ENCODE results near the gene TYR. TPM values are rescaled to one million over a fixed set of nuclear protein-coding genes. Genes with fewer than 3 reads are reported as not detected.

The TYR gene
- 1,340 and 1,434 TPM in 2 replicates for total RNA-seq (2014; rRNA removed; shearing (Covaris generic))
- polyA plus RNA-seq (2015; cell fraction: cytosol; rRNA removed) = 702 and 779 TPM in 2 replicates
- polyA plus RNA-seq (2015; cell fraction: nucleus; rRNA removed) = 505 and 510 TPM in 2 replicates

DNA sequence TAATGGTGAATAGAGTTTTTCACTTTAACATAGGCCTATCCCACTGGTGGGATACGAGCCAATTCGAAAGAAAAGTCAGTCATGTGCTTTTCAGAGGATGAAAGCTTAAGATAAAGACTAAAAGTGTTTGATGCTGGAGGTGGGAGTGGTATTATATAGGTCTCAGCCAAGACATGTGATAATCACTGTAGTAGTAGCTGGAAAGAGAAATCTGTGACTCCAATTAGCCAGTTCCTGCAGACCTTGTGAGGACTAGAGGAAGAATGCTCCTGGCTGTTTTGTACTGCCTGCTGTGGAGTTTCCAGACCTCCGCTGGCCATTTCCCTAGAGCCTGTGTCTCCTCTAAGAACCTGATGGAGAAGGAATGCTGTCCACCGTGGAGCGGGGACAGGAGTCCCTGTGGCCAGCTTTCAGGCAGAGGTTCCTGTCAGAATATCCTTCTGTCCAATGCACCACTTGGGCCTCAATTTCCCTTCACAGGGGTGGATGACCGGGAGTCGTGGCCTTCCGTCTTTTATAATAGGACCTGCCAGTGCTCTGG lies at the start of gene TYR:
TSS of gene TYR (plus strand) at position 185 of the 541 bp plus-strand sequence. CDS start at position 264, 79 bp downstream.
- DNase-seq (ENCODE audit: low read depth, low spot score) = peak; percentile 98
- in situ Hi-C loops (cut with HindIII; ENCODE audit: low pct_unique_long_range_greater_than_20kb, low sequenced_read_pairs) = no loop called here

DNA sequence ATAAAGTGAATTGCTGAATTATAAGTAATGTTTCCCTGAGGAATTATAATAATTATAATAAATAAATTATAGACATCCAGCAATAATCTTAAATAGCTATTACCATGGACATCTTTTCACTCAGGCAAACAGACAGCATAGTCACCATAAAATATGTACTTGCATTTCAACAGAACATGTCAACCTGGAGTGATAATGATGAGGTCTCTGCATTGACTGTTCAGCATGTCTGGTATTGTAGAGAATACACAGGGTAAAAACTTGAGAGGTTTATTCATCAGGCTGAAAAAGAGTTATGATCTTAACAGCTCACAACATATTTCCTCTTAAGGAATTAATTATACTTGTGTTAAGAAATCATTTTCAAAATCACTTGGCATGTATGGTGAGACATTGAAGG lies 41.1 kb upstream of the TYR start:
- in situ Hi-C loops (cut with HindIII; ENCODE audit: low pct_unique_long_range_greater_than_20kb, low sequenced_read_pairs) = no loop called here
- DNase-seq (ENCODE audit: low read depth, low spot score) = no peak

DNA sequence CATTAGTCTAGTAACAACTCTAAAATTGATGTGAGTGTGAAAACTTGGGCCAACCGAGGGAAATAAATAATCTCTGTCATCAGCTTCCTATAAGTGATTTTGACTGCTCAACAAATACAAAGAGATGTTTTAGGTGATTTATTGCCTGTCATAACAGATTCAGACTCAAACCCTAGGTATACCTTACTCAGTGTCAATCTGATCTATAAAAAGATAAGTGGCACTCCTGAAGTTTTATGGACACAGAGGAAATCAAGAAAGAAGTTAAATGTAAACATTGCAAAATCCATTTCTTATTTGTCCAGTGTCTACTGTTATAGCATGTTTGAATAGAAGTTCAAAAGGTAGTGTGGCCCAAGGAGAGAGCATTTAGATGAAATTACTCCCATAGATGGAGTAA lies 30.4 kb upstream of the TYR start:
- DNase-seq (ENCODE audit: low read depth, low spot score) = no peak
- in situ Hi-C loops (cut with HindIII; ENCODE audit: low pct_unique_long_range_greater_than_20kb, low sequenced_read_pairs) = no loop called here

DNA sequence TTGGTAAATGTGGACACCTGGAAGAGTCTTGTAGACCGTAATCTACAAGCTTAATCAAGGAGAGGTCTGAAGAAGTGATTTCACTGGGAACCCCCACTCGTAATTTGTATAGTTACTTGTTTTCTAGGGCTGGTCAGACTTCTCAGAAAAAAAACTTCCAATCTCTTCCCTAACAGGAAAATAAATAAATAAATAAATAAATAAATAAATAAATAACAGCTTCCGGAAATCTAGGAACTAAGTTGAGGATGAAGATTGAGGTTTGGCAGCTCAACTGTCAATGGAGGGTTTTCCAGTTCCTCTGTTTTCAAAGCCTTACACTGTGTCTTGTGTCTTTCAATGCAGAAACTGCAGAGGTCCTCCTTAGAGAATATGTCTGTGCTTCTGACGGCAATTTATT lies 17.7 kb upstream of the TYR start:
- in situ Hi-C loops (cut with HindIII; ENCODE audit: low pct_unique_long_range_greater_than_20kb, low sequenced_read_pairs) = no loop called here
- no peak for DNase-seq (ENCODE audit: low read depth, low spot score)

DNA sequence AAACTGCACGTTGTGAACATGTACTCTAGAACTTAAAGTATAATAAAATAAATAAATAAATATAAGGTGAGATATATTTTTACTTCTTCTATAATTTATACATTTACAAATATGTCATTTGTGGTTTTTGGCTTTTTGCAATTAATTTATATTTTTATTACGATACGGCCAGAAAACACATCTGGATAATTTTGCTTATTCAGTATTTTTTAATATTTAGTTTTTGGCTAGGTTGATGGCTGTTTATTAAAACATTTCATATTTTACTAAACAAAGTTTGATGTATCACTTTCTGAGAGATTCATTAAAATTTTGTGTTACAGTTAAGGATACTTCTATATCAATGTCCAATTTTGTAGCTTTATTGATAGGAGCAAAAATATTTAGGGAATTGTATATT lies 15.7 kb upstream of the TYR start:
- DNase-seq (ENCODE audit: low read depth, low spot score) = no peak
- in situ Hi-C loops (cut with HindIII; ENCODE audit: low pct_unique_long_range_greater_than_20kb, low sequenced_read_pairs) = no loop called here

DNA sequence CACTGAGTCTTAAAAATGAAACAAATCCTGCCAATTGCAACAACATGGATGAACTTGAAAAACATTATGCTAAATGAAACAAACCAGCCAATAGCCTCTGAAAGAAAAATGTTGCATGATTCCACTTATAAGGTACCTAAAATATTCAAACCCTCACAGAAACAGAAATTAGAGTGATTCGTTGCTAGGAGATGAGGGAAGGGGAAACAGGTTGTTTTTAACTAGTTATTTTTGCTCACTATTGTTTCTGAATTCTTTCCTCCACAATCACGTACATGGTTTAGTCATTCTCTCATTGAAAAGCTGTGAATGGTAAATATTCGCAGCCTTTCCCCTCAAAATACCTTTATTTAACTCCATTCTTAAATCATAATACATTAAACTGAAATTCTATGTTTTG lies 14.0 kb upstream of the TYR start:
- in situ Hi-C loops (cut with HindIII; ENCODE audit: low pct_unique_long_range_greater_than_20kb, low sequenced_read_pairs) = no loop called here
- DNase-seq (ENCODE audit: low read depth, low spot score) = no peak

DNA sequence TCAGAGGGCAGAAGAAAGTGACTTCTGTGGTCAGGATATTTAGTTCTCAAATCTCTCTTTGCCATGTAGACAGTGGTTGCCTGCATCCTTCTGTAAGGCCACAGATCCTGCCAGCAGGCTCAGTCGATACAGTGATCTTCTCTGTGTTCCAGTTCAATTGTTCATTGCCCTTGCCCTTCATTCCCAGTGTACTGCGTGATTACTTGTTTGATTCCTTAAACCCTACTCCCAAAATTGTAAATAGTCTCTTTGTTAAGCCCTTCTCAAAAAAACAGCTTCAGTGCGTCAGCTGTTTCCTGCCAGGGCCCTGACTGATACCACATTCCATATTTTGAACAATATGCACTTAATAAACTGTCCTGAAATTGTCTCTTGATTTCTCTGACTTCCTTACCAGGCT lies 9.3 kb upstream of the TYR start:
- peak; percentile 99 for DNase-seq (ENCODE audit: low read depth, low spot score)
- in situ Hi-C loops (cut with HindIII; ENCODE audit: low pct_unique_long_range_greater_than_20kb, low sequenced_read_pairs) = no loop called here

DNA sequence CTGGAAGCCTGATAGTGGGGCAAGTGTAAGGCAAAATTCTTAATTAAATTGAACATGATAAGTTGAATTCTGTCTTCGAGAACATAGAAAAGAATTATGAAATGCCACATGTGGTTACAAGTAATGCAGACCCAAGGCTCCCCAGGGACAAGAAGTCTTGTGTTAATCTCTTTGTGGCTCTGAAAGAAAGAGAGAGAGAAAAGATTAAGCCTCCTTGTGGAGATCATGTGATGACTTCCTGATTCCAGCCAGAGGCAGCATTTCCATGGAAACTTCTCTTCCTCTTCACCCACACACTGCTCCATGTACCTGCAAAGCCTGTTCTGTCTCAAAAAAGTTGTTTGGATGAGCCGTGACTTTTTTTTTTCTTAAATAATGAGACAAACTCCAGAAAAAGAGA lies 1.9 kb upstream of the TYR start:
- peak; percentile 97 for DNase-seq (ENCODE audit: low read depth, low spot score)
- in situ Hi-C loops (cut with HindIII; ENCODE audit: low pct_unique_long_range_greater_than_20kb, low sequenced_read_pairs) = no loop called here

DNA sequence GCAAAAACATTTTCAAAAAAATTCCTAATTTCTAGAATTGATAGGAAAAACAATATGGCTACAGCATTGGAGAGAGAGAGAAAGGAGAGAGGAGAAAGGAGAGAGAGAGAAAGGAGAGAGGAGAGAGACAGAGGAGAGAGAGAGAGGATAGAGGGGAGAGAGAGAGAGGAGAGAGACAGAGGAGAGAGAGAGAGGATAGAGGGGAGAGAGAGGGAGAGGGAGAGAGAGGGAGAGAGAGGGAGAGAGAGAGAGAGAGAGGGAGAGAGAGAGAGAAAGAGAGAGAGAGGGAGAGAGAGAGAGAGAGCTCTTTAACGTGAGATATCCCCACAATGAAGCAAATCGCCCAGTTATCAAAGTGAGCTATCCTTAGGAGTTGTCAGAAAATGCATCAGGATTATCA lies 737 bp upstream of the TYR start:
- in situ Hi-C loops (cut with HindIII; ENCODE audit: low pct_unique_long_range_greater_than_20kb, low sequenced_read_pairs) = no loop called here
- peak; percentile 40 for DNase-seq (ENCODE audit: low read depth, low spot score)

DNA sequence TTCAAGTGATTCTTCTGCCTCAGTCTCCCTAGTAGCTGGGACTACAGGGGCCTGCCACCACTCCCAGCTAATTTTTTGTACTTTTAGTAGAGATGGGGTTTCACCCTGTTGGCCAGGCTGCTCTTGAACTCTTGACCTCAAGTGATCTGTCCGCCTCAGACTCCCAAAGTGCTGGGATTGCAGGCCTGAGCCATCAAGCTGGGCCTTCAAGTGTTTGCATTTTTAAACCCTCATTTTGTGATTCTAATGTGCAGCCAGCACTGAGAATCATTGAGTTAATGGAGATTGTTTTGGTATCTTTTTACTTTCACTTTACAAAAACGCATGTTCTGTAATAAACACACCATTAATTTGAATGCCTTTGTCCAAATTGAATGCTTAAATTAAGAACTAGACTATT lies 3.4 kb downstream of the TYR start:
- in situ Hi-C loops (cut with HindIII; ENCODE audit: low pct_unique_long_range_greater_than_20kb, low sequenced_read_pairs) = no loop called here
- peak; percentile 66 for DNase-seq (ENCODE audit: low read depth, low spot score)

DNA sequence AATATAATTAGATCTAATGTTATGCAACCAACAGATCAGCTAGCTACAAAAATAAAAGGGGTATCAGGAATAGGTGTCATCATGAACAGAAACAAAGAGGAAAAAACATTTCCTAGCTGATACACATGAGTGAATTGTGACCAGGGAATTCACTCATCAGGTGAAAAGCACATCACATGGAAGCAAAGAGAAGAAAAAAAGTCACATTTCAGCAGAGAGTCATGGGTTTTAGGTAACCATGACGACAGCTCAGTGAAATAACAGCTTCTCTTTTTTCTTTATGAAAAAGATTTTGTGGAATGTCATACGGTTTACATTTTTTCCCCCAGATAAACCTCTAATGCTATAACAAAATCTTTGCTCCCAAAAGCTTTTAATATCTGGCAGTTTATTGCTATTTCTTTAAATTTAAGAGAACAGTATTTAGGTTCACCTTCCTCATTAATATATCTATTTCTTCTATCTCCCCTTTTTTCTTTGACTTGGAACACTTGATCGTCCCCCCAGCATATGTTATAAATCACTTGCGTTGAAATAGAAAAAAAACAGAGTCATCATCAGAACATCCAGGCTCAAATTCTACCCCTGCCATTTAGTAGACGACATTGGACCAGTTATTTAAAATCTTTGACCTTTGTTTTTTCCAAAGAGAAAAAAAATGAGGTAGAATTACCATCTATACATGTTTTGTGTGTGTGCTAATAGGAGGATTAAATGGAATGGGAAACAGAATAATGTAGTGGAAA lies 5.3 kb downstream of the TYR start:
- peak; percentile 92 for DNase-seq (ENCODE audit: low read depth, low spot score)
- in situ Hi-C loops (cut with HindIII; ENCODE audit: low pct_unique_long_range_greater_than_20kb, low sequenced_read_pairs) = no loop called here

DNA sequence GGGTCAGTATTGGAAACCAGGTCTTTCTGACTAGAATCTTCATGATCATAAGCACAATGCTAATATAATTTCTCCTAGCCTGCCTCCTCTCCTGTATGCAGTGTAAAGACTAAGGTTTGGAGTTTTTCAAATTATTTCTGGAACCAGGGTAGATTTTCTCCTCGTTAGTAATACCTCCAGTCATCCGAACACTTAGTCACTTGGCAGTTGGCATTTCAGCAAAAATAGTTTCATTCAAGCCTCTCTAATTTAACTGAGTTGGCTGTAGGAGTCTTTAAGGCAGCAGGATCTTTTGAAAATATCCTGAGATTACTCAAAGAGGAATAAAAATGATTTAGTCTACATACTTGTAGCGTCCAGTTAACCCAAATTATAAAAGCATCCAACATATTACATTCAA lies 6.3 kb downstream of the TYR start:
- in situ Hi-C loops (cut with HindIII; ENCODE audit: low pct_unique_long_range_greater_than_20kb, low sequenced_read_pairs) = no loop called here
- DNase-seq (ENCODE audit: low read depth, low spot score) = no peak

DNA sequence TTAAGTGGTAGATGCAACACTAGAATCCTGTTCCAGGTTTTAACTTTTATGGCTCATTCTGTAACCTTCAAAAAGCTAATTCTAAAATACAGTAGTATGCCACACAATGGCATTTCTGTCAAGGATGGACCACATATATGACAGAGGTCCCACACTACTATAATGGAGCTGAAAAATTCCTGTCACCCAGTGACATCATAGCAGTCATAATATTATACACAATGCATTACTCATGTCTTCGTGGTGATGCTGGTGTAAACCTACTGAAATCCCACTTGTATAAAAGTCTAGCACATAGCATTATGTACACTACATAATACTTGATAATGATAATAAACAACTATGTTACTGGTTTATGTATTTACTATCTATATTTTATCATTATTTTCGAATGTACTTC lies 12.1 kb downstream of the TYR start:
- DNase-seq (ENCODE audit: low read depth, low spot score) = peak; percentile 73
- in situ Hi-C loops (cut with HindIII; ENCODE audit: low pct_unique_long_range_greater_than_20kb, low sequenced_read_pairs) = no loop called here

DNA sequence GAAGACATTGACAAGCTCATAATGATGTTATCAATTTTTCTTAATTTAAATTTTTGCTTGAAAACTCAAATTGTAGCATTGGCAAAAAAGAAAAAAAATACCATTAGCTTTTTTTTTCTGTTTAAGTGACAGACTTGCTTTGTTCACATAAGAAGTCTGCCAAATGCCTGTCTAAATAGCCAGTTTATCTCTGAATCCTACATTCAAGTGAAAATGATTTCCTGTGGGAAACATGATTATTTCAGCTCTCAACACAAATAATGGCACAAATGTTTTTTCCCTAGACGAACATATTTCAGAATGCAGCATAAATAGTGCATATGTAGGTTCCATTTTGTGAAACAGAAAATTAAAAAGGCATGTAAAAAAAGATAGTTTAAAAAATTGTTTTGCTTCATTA lies 23.5 kb downstream of the TYR start:
- in situ Hi-C loops (cut with HindIII; ENCODE audit: low pct_unique_long_range_greater_than_20kb, low sequenced_read_pairs) = no loop called here
- DNase-seq (ENCODE audit: low read depth, low spot score) = no peak

DNA sequence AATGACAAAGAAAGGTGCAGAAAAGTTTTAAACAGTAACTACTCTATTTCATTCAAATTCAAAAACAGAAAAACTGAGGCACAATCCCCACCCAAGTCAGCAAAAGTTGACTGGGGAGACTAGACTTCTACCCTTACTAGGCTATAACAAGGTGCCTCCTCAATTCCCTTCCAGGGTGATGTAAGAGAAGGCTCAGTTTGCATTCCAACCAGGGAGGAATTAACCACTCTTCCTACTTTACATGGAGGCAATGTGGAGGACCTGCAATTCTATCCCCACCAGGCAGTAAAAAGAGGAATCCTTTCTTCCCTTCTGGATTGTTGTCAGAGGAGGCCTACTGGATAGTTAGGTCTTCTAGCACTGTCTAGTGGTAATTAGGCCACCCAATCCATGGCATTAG lies 26.1 kb downstream of the TYR start:
- in situ Hi-C loops (cut with HindIII; ENCODE audit: low pct_unique_long_range_greater_than_20kb, low sequenced_read_pairs) = no loop called here
- DNase-seq (ENCODE audit: low read depth, low spot score) = peak; percentile 48

DNA sequence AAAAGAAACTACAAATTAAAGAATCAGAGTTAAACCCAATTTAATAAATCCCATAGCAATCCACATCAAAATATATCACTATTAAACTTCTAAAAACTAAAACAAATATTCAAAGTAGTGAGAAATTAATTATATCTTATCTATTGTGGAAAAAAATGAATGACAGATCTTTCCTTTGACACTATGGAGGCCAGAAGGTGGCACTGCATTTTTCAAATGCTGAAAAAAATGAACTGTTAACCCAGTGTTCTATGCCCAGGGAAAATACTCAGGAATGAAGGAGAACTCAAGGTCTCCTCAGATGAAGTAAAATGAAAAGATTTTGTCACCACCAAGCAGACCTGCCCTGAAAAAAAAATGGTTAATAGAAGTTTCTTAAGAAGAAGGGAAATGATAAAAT lies 27.7 kb downstream of the TYR start:
- in situ Hi-C loops (cut with HindIII; ENCODE audit: low pct_unique_long_range_greater_than_20kb, low sequenced_read_pairs) = no loop called here
- DNase-seq (ENCODE audit: low read depth, low spot score) = peak; percentile 50

DNA sequence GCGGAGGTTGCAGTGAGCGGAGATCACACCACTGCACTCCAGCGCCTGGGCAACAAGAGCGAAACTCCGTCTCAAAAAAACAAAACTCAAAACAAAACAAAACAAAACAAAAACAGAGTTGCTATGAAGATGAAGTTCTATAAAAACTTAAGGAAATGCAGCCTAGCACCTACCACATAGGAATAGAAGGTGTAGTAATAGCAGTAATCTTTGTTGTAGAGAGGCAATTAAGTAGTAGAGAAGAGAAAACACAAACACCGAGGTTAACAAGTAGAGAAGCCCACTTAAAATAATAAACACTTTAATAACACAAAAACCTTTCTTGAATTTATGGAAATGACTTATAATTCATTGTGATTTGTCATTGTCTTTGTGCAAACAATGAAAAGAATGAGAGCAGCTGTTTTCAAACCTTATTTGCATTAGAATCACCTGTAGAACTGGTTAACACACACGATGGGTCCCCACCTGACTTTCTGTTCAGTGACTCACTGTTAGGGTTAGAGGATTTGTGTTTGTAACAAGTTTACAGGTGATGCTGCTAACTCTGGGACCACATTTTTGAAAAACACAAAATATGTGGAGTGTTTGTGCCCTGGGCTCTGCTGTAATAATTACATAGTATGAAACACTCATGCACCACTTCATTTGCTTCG lies 43.1 kb downstream of the TYR start:
- in situ Hi-C loops (cut with HindIII; ENCODE audit: low pct_unique_long_range_greater_than_20kb, low sequenced_read_pairs) = no loop called here
- DNase-seq (ENCODE audit: low read depth, low spot score) = no peak

DNA sequence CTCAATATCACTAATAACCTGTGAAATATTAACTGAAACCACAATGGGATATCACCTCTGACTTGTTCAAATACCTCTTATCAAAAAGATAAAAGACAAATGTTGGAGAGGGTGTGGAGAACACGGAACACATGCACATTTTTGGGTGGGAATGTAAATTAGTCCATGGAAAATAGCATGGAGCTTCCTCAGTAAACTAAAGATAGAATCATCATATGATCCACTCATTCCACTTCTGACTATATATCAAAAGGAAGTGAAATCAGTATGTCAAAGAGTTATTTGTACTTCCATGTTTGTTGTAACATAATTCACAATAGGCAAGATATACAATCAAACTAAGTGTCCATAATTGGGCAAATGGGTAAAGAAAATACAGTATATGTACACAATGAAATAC lies 57.4 kb downstream of the TYR start:
- in situ Hi-C loops (cut with HindIII; ENCODE audit: low pct_unique_long_range_greater_than_20kb, low sequenced_read_pairs) = no loop called here
- DNase-seq (ENCODE audit: low read depth, low spot score) = peak; percentile 65

DNA sequence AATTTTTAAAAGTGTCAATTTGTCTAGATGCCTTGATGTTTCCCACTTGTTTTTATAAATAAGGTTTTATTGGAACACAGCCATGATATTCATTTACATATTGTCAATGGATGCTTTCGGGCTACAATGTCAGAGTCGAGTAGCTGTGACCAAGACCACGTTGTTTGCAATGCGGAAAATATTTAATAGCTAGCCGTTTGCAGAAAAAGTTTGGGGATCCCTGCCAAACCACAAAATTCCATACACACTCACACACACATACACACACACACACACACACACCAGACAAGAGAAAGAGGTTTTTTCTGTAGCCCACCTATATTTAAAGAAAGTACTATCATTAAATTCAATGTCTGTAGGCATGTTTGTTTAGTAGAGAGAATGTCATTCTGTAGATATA lies 58.3 kb downstream of the TYR start:
- in situ Hi-C loops (cut with HindIII; ENCODE audit: low pct_unique_long_range_greater_than_20kb, low sequenced_read_pairs) = no loop called here
- DNase-seq (ENCODE audit: low read depth, low spot score) = no peak
